ENCODE measurements around the gene NPTN.

NPTN gene

GRCh38 chr15:73518180-73518862 is 114.9 kb downstream of the NPTN start:
- no peak for DNase-seq (ENCODE audit: low spot score)

- DNase-seq (ENCODE audit: low spot score), result no peak
Observed at GRCh38 chr15:73517566-73517965, 115.6 kb downstream of the NPTN start.

DNA sequence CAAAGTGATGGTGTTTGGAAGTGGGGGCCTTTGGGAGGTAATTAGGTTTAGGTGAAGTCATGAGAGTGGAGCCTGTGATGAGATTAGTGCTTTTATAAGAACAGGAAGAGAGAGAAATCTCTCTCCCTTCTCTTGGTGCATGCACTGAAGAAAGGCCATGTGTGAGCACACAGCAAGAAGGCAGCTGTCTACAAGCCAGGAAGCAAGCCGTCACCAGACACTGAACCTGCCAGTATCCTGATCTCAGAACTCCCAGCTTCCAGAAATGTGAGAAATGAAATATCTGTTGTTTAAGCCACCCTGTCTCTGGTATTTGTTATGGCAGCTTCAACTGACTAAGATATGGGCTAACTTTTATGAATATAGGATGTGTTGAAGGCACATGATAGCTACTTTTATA is 117.7 kb downstream of the NPTN start:
- DNase-seq (ENCODE audit: low spot score), result no peak

Data from SW480 (cell line).